DMS114 treated with DMSO at 0.1 percent for 48 hours (cell line): Measurements from ENCODE around the gene TPK1.

ENCODE experiments used
- DNase-seq: peaks from one replicate; lab custom pipeline; 2025; ENCODE audit not compliant: unreplicated experiment; lab: John Stamatoyannopoulos, UW

The TPK1 gene

DNA sequence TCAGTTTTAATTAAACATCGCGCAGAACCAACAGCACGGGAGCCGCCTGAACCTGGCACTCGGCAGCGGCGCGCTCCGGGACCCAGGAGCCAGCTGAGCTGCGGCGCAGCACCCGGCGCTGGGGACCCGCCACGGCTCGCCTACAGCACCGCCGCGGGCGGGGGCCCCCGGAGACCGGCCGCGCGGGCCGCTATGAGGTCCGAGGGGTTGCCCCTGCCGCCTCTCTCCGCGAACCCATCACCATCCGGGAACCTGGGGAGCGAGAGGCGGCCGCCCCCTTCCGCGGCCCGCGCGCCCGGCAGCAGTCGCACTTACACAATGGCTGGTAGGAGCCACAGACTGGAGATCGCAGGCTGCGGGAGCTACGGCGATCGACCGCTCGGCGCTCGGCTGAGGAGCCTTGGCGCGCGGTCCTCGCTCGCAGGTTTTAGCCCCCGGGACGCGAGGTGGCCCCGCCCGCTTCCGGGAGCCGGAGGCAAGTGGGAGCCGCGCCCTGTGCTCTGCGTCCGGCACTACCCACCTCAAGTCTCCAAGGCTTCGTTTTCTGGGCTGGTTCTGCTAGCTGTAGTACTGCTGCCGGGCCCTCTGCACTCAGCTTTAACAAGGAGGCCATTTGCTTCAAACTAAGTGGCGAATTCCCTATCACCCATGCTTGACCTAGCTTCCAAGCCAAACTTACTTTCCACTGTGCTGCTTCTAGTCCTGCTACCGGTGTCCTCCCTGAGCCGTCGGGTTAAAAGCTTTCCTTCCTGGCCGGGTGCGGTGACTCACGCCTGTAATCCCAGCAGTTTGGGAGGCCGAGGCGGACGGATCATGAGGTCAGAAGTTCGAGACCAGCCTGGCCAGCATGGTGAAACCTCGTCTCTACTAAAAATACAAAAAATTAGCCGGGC lies at the start of gene TPK1:
Gene TPK1 (minus strand): TSS at position 402 of the 893 bp plus-strand sequence. CDS start 451 bp downstream, outside the sequence.
- DNase-seq, result peak; percentile 71

DNA sequence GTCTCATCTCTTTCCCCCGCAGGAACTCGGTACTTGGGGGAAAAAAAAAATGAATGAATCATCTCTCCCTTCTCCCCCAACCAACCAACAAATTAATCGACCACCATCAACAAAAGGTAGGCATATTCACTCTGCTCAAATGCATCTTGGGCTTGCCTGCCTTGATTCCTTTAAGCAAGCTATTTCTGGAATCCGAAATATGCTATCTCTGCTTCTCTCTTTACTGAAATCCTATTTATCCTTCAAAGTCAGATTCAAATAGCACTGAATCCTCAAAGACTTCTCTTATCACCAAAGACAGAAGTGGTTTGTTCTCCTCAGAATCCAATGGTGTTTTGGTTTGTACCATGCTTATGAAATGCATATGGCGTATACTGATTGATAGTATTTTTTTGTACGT lies 49.6 kb upstream of the TPK1 start:
- no peak for DNase-seq

DNA sequence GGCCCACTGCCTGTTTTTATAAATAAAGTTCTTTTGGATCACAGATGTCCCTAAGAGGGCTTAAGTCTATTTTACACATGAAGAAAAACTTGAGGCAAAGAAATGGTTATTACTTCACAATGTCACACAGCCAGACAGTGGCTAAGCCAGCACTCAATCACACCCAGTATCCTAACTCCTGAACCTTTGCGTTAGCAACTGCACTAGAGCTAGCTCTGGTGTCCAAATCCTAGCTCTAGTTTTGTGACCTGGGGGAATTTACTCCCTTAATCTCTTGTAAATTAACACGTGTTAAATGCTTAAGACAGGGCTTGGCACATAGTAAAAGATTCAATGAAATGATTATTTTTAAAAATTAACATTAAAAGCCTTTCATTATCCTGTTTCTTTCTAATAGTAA lies 49.0 kb upstream of the TPK1 start:
- no peak for DNase-seq

- DNase-seq, result no peak
Measured at GRCh38 chr7:144873316-144873845, 37.5 kb upstream of the TPK1 start.

- DNase-seq, result no peak
Measured at GRCh38 chr7:144869082-144869481, 33.2 kb upstream of the TPK1 start.

- no peak for DNase-seq
Measured at GRCh38 chr7:144866189-144866588, 30.3 kb upstream of the TPK1 start.

DNA sequence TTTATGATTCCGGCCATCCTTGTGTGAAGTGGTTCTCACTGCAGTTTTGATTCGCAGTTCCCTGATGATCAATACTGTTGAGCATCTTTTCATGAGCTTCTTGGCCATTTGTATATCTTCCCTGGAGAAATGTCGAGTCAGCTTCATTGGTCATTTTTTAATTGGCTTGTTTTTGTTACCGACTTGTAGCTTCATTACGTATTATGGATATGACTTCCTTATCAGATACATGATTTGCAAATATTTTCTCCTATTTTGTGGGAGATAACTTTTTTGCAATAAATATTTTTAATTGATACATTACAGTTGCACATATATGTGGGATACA lies 27.4 kb upstream of the TPK1 start:
- DNase-seq, result no peak

- DNase-seq, result no peak
Measured at GRCh38 chr7:144862612-144863319, 26.9 kb upstream of the TPK1 start.

GRCh38 chr7:144859739-144860138 lies 23.9 kb upstream of the TPK1 start:
- DNase-seq, result no peak

- DNase-seq, result no peak
Measured at GRCh38 chr7:144857463-144857862, 21.6 kb upstream of the TPK1 start.

GRCh38 chr7:144854839-144855424 lies 19.1 kb upstream of the TPK1 start:
- no peak for DNase-seq

DNA sequence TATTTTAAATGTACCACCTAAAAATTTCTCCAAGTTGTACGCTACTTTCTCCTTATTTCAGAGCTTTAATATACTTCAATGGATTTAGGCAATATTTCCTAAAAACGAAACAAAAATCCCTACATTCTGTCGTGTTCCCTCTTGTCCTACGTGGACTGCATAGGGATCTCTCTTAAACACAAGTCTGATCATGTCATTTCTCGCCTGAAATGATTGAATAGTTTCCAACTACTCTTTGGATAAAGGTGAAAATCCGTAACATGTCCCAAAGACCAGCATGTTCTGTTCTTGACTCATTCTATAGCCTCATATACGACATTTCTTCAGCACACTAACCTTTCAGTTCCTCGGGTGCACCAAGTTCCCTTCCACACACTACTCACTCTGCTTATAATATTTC lies 17.7 kb upstream of the TPK1 start:
- no peak for DNase-seq

DNA sequence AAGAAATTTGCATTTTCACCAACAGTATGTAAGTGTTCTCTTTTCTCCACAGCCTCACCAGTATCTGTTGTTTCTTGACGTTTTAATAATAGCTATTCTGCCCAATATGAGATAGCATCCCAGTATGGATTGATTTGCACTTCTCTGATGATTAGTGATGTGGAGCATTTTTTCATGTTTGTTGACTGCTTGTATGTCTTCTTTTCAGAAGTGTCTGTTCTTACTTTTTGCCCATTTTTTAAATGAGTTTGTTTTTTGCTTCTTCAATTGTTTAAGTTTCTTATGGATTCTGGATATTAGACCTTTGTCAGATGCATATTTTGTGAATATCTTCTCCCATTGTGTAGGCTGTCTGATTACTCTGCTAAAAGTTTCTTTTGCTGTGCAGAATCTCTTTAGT lies 12.2 kb upstream of the TPK1 start:
- DNase-seq, result no peak

DNA sequence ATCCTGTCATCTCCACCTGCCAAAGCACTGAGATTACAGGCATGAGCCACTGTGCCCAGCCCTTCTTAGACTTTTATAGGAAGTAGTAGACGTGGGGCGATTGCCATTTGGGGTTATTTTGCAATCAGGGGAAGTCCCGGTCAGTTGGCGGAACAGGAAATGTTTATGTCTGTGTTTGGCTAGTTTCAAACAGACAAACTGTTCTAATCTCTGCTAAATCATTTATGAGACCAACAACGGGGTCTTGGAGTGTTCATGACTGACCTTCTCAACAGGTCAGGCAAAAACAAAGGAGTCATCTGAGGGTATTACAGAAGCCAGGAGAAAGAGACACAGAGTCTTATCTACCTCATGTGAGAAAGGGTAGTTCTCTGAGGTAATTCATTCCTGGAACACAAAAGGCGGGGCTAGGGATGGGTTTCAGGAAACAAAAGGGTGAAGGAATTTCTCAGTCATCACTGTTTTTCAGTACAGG lies 6.6 kb upstream of the TPK1 start:
- no peak for DNase-seq

GRCh38 chr7:144836545-144836842 lies 641 bp upstream of the TPK1 start:
- DNase-seq, result no peak

- peak; percentile 21 for DNase-seq
Measured at GRCh38 chr7:144835155-144835611, 670 bp downstream of the TPK1 start.

- no peak for DNase-seq
Measured at GRCh38 chr7:144834641-144835144, 1.2 kb downstream of the TPK1 start.

DNA sequence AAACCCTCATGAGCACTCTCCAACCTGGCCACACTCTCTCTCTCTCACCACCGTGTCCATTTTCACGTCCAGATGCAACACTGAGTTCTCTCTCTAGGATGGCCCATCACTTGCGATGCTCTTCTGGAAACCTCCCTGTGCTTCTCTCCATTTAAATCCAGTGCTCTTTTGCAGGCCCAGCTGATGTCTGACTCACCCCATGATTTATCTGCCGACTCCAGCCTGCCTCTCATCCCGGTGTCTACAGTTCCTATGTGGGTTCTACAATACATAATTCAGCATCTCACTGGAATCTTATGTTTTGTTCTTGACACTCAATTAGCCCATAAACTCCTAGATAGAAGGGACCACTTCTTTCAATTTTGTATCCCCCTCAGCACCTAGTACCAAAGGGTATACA lies 5.0 kb downstream of the TPK1 start:
- DNase-seq, result no peak

- DNase-seq, result no peak
Measured at GRCh38 chr7:144830024-144830785, 5.6 kb downstream of the TPK1 start.

- no peak for DNase-seq
Measured at GRCh38 chr7:144827621-144828020, 8.2 kb downstream of the TPK1 start.

GRCh38 chr7:144826208-144826607 lies 9.6 kb downstream of the TPK1 start:
- DNase-seq, result no peak
